PC-3 (cell line): ENCODE data around the gene KCNT2.

Experiments used
- CTCF ChIP-seq: fragments of 300-600 bp; sonication (generic); conservative IDR thresholded peaks from 2 replicates; pipeline ENCODE4 v1.5.1; 2017; ENCODE audit warnings: antibody characterized with exemption, low read depth, mild to moderate bottlenecking, low read length
- EZH2 ChIP-seq: fragments of 300-600 bp; sonication (generic); IDR thresholded peaks from one replicate; pipeline ENCODE4 v1.6.1; 2017; ENCODE audit warnings: antibody characterized with exemption, mild to moderate bottlenecking, low read length; ENCODE audit not compliant: unreplicated experiment

DNA sequence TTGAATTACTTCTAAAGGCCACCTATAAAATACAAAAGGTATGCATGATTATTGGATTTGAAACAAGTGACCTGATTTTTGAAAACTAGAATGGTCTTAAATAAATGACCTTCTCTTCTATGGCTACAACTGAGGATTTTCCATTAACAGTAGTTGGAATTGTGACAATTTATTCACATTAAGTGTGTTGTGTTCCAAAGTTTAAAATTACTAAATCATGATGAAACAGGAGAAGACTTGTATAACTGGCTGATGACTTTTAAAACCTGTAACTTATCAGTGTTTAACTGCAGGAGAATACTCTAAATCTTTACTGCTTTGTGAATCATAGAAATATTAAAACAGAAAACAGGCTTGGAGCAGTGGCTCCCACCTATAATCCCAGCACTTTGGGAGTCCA is 4.6 kb downstream of the KCNT2 start:
- TF ChIP-seq CTCF (no peak), EZH2 (no peak)
